ENCODE results near the gene FGF8. TPM values are rescaled to one million over a fixed set of nuclear protein-coding genes. Genes with fewer than 3 reads are reported as not detected.
A peak's percentile ranks its signal among the peaks of the same experiment; 100 is the strongest.

Gene FGF8
- total RNA-seq, 1 donor from 2014 or later, result 17.6 TPM

DNA sequence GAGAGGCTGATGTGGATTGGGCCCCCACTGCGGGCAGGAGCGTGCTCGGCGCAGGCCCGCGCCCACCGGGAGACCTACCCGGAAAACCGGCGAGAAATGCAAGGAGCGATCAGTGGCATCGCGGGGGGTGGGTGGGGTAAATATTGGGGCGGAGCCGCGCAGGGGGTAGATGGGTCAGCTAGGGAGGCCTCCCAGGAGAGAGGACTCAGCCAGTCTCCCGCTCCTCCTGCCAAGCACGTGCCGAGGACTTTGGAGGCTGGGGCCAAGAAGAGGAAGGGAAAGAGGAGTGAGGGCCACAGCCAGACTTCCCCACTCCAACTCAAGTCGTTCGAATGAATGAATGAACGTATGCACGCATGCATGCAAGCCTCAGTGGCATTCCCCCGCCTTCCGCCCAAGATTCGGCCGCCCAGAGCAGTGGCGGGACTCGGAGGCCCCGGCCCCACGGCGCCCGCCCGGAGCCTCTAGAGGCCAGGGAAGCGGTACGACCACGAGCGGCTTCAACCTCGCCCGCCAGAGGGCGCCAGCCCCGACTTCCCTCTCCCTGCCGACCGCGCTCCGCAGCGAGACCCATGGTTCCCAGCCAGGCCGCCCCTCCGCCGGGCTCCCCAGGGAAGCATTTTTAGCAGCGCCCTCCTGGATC, 3.8 kb upstream of the FGF8 start:
- peaks cover 41% of the 10 kb centered on the region for H3K4me1 Mint-ChIP-seq
- peak; percentile 91 for DNase-seq (ENCODE audit: low spot score)
- Histone ChIP-seq H4K20me1 (ENCODE audit: low read depth) (peaks cover 53% of the 10 kb centered on the region), H2AFZ (replicated peaks) (peak overlapping the region; percentile 39), H3K27me3 (peaks cover 57% of the 10 kb centered on the region), H3K9ac (no peak overlapping the region), H3K4me2 (peak overlapping the region; percentile 98), H3F3A (ENCODE audit: low read depth) (peaks cover 69% of the 10 kb centered on the region), H3K27ac (no peak overlapping the region), H3K4me3 (peak overlapping the region; percentile 57), H3K36me3 (no peaks in the 10 kb centered on the region), H3K79me2 (ENCODE audit: low read depth) (peaks cover 6% of the 10 kb centered on the region), H3K9me3 (ENCODE audit: low read depth) (no peaks in the 10 kb centered on the region), H3K4me1 (peaks cover 47% of the 10 kb centered on the region)
- peak overlapping the region; percentile 87 for H3K4me3 Mint-ChIP-seq
- H3K36me3 Mint-ChIP-seq, result no peaks in the 10 kb centered on the region
- no peaks in the 10 kb centered on the region for H3K9me3 Mint-ChIP-seq
- TF ChIP-seq, protein P1, sequence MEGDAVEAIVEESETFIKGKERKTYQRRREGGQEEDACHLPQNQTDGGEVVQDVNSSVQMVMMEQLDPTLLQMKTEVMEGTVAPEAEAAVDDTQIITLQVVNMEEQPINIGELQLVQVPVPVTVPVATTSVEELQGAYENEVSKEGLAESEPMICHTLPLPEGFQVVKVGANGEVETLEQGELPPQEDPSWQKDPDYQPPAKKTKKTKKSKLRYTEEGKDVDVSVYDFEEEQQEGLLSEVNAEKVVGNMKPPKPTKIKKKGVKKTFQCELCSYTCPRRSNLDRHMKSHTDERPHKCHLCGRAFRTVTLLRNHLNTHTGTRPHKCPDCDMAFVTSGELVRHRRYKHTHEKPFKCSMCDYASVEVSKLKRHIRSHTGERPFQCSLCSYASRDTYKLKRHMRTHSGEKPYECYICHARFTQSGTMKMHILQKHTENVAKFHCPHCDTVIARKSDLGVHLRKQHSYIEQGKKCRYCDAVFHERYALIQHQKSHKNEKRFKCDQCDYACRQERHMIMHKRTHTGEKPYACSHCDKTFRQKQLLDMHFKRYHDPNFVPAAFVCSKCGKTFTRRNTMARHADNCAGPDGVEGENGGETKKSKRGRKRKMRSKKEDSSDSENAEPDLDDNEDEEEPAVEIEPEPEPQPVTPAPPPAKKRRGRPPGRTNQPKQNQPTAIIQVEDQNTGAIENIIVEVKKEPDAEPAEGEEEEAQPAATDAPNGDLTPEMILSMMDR (IDR thresholded peaks at IDR 0.05), result peak; percentile 78
- TF ChIP-seq EZH2phosphoT487 (IDR thresholded peaks at IDR 0.05), result no peak
- no peak overlapping the region for H3K27ac Mint-ChIP-seq
- H3K27me3 Mint-ChIP-seq (ENCODE audit: insufficient read depth, low read depth), result peaks cover 32% of the 10 kb centered on the region

DNA sequence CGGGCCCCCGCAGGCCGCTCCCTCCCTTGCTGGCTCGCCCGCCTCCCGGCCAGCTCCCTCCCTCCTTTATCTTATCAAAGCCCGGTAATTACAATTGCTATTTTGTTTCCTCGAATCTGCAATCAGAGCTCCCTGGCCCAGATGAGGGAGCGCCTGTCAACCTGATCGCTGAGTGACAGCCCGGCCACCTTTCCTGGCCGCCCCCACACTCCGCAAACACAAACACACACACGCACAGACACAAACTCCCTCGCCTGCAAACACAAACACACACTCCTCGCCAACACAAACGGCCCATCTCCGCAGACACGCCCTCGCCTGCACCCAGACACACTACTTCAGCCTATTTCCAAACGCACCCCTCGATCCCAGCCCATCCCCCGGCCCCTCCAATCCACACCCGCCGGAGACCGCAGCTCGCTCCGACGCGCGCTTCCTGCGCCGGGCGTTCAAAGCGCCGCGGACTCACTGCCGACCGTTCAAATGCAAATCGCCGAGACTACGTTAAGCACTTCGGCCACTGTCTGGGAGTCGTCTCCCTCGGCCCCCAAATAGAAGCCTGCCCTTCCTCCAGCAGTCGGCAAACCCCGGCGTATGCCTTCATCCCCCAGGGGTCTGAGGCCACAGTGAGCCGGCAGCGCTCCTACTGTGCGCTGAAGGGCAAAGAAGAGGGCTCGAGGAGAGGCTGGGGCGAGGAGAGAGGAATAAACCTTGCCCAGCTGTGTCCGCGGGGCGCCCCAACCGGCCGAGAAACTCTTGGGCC, 3.0 kb upstream of the FGF8 start:
- DNase-seq (ENCODE audit: low spot score), result peak; percentile 91
- H3K9me3 ChIP-seq (ENCODE audit: low read depth), result no peaks in the 10 kb centered on the region
- Mint-ChIP-seq H3K27ac (no peak overlapping the region), H3K4me1 (peaks cover 43% of the 10 kb centered on the region), H3K27me3 (ENCODE audit: insufficient read depth, low read depth) (peaks cover 39% of the 10 kb centered on the region), H3K9me3 (no peaks in the 10 kb centered on the region), H3K36me3 (no peaks in the 10 kb centered on the region), H3K4me3 (peak overlapping the region; percentile 87)
- no peak overlapping the region for H3K27ac ChIP-seq
- H3F3A ChIP-seq (ENCODE audit: low read depth), result peaks cover 69% of the 10 kb centered on the region
- H3K79me2 ChIP-seq (ENCODE audit: low read depth), result peaks cover 6% of the 10 kb centered on the region
- TF ChIP-seq EZH2 (IDR thresholded peaks at IDR 0.05) (peak; percentile 60), EZH2phosphoT487 (IDR thresholded peaks at IDR 0.05) (peak; percentile 67)
- TF ChIP-seq, protein P1 (IDR thresholded peaks at IDR 0.05), result no peak
- peaks cover 50% of the 10 kb centered on the region for H3K4me1 ChIP-seq
- peak overlapping the region; percentile 57 for H3K4me3 ChIP-seq
- H3K27me3 ChIP-seq, result peaks cover 64% of the 10 kb centered on the region
- H2AFZ ChIP-seq (replicated peaks), result peak overlapping the region; percentile 39
- H4K20me1 ChIP-seq (ENCODE audit: low read depth), result peaks cover 46% of the 10 kb centered on the region
- H3K36me3 ChIP-seq, result no peaks in the 10 kb centered on the region
- peak overlapping the region; percentile 98 for H3K4me2 ChIP-seq
- no peak overlapping the region for H3K9ac ChIP-seq

DNA sequence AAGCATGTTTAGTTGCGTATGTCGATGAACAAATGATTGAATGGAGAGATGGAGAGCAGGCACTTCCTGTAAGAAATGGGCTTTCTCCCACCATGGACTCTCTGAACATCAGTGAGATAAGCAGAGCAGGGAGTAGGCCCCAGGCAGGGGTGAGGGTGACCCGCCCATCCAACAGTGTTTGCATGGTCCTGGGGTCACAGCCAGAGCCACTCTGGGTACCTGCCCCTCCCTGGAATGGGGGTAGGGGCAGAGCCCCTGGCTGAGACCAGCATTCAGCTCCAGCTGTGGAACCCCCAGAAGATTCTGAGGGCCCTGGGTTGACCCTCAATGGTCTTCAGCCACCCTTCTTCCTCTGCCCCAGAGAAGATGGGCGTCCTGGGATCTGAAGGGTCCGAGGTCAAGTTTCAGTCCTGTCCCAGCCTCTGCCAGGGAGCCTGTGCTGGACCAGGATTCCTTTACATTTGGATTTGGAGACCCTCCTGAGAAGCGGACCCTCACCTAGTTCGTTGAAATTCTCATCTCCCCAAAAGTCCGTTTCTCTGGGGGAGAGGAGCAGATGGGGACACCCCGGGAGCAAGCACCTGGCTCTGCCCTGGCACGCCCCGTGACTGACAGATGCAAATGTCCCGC, 2.4 kb upstream of the FGF8 start:
- Mint-ChIP-seq H3K27ac (no peak overlapping the region), H3K4me1 (peaks cover 45% of the 10 kb centered on the region), H3K27me3 (ENCODE audit: insufficient read depth, low read depth) (peaks cover 46% of the 10 kb centered on the region), H3K9me3 (no peaks in the 10 kb centered on the region), H3K36me3 (no peaks in the 10 kb centered on the region), H3K4me3 (peak overlapping the region; percentile 87)
- Histone ChIP-seq H3K36me3 (no peaks in the 10 kb centered on the region), H3K27ac (no peak overlapping the region), H4K20me1 (ENCODE audit: low read depth) (peaks cover 44% of the 10 kb centered on the region), H3F3A (ENCODE audit: low read depth) (peaks cover 70% of the 10 kb centered on the region), H2AFZ (replicated peaks) (no peak overlapping the region), H3K4me2 (peak overlapping the region; percentile 98), H3K79me2 (ENCODE audit: low read depth) (peaks cover 6% of the 10 kb centered on the region), H3K9me3 (ENCODE audit: low read depth) (no peaks in the 10 kb centered on the region), H3K27me3 (peaks cover 71% of the 10 kb centered on the region), H3K9ac (no peak overlapping the region), H3K4me3 (peak overlapping the region; percentile 57), H3K4me1 (peaks cover 57% of the 10 kb centered on the region)
- no peak for DNase-seq (ENCODE audit: low spot score)
- TF ChIP-seq EZH2 (IDR thresholded peaks at IDR 0.05) (no peak), EZH2phosphoT487 (IDR thresholded peaks at IDR 0.05) (no peak)
- TF ChIP-seq, protein P1 (IDR thresholded peaks at IDR 0.05), result no peak

Measured in neural progenitor cell (in vitro differentiated cells).